GM21576 (cell line): ENCODE data around the gene CACNA2D3.

Experiments
- ATAC-seq: cut with Tn5 transposase; IDR thresholded peaks from one replicate; pipeline ENCODE4 v1.9.1; 2021; ENCODE audit warnings: mild to moderate bottlenecking, moderate library complexity; ENCODE audit not compliant: unreplicated experiment

Gene CACNA2D3

GRCh38 chr3:54361746-54362283 is 239.5 kb downstream of the CACNA2D3 start:
- no peak for ATAC-seq

GRCh38 chr3:54366007-54366750 is 243.8 kb downstream of the CACNA2D3 start:
- no peak for ATAC-seq

- ATAC-seq: no peak
These were observed 244.5 kb downstream of the CACNA2D3 start for GRCh38 chr3:54366839-54367238.

DNA sequence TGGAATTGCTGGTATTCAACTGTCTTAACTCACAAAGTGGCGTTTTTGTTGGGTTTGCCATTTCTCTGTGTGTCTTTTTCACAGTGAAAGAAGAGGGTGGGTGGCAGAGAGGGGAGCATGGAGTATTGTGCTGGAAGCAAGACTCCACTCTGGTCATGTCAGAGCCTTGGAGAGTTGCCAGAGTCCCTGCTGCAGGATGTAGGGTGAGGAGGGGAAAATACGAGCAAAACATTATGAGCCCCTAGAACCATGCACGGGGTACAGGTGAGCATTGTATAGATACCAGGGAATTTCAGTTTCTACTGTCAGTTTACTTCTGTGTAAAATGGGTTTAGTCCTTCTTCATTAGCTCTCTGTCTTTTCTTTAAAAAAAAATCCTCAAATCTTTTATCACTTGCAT is 249.9 kb downstream of the CACNA2D3 start:
- ATAC-seq: no peak

DNA sequence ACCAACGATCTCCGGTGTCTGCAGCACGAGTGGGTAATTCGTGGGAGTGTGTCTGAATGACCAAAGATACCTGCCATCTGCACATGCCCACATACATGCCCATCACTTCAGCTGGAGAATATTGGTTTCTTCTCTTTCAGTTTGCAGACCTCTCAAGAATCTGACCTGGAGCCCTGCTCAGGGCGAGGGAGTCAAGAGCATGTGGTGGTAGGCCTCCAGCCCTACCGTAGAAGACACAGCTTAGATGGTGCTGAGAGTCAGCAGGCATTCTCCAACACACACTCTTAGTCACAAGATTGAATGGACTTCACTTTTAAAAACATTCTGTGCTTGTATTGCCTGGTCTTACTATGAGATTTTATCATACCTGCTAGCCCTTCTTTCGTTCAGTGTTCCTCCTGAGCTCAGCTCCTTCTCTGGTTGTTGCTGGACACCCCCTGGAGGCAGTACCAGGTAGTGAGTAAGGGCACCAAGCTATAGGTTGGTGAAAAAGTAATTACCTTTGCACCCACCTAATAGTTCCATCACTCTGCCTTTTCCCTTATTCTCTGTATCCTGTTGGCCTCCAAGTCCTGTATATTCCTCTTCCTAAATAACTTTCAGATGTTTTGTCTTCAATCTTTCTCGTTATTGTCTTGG is 252.0 kb downstream of the CACNA2D3 start:
- ATAC-seq: no peak

DNA sequence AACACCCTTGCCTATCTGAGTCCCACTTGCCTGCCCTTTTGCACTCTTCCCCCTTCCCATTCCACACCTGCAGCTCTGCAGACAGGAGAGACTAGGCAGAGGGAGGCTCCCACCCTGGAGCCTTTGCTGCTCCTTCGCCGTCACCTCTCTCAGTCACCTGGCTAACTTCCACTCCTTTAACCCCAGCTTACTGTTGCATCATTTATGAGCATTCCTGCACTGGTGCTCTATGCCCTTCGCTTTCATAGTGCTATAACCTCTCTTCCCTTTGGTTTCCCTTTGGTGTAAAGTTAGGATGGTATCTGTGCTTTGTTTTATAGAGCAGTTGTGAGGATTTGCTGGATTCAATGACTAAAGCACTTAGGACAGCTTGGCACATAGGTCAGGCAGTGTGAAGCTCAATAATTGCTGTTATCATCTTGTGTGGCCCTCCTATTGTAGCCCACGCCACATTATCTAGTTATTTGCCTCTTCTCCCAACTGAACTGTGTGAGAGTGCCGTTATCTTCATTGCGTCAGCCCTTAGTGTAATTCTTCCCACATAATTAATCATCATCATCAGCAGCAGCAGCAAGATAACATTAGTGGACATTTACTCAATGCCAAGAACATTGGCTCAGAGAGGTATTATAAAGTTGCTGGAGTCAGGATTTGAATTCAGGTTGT is 253.9 kb downstream of the CACNA2D3 start:
- ATAC-seq: no peak

DNA sequence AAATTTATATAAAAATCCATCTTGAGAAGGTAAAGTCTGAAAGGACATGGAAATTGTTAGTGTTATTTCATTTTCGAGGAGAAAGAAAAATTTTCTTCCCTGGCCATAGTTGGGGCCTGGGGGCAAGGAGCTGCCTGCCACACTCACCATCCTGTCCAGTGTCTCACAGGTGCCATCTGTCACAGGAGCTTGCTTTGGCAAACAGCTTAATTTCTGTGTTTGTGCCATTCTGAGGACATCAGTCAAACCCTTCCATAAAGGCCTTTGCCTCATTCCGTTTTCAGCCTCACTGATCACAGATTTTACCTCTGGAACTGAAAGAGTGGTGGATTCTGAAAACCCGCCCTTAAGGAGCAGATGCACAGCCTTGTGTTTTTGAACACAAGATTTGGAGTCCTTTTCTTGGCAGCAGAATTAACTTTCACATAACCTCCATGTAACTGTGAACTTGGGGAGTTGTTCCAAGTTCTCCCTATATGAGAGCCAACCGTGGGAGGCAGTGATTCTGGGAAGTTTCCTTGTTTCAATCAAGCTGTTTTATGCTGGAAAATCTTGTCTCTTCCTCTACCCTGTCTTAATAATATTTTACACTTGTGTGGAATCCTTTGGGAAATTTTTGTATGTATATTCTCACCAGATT is 254.7 kb downstream of the CACNA2D3 start:
- no peak for ATAC-seq

GRCh38 chr3:54378184-54378583 is 255.8 kb downstream of the CACNA2D3 start:
- ATAC-seq: no peak

DNA sequence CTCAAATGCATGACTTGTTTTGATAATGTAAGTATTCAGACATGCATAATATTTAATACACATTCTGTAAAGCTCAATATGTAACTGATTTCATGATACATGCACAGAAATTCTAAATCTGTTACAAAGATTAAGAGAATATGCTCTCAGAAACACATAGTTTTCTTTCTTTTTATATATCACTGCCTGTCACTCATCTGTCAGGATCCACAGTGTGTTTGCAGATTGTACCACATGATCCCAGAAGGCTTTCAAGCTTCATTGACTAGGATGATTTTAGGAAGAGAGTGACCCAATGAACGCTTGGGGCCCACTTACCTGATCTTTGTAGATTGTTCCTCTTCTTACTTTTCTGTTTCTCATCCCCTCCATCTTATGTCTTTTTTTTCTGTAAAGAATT is 261.9 kb downstream of the CACNA2D3 start:
- ATAC-seq: no peak

GRCh38 chr3:54390582-54390981 is 268.2 kb downstream of the CACNA2D3 start:
- ATAC-seq: no peak

DNA sequence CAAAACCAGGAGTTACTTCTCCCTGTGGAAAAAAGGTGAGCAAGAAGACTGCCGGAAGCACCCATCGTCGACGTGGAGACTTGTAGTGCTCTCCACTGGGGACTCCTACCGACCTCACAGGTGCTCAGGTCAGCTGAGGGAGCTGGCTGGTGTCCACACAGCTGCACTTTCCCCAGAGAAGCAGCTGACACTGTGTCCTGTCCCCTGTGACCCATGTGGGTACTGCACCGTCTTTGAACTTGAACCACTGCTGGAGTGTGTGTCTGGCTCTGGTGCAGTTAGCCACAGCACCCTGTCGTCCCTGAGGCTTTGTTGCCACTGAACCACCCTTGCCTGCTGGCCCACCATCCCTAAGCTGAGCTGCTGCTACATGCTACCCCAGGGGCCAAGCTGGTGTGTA is 270.8 kb downstream of the CACNA2D3 start:
- no peak for ATAC-seq

- ATAC-seq: no peak
These were observed 286.0 kb downstream of the CACNA2D3 start for GRCh38 chr3:54408328-54408727.

- ATAC-seq: no peak
These were observed 299.6 kb downstream of the CACNA2D3 start for GRCh38 chr3:54421943-54422342.

DNA sequence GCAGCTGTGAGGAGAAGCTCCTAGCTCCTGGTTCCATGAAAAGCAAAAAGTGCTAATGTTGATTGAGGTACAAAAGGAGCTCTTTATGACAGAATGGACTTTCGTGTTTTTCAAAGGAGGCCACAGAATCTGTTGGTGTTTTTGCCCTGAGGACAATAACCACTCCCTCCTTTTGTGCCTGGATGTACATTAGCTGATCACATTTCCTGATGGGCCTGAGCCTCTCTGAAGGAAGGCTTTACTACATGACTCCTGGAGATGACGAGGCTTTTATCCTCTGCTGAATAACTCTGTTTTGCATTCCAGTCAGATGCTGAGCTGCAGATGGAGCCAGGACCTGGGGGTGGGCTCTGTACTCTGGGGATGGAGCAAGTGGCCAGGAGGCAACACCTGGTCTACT is 301.9 kb downstream of the CACNA2D3 start:
- no peak for ATAC-seq

DNA sequence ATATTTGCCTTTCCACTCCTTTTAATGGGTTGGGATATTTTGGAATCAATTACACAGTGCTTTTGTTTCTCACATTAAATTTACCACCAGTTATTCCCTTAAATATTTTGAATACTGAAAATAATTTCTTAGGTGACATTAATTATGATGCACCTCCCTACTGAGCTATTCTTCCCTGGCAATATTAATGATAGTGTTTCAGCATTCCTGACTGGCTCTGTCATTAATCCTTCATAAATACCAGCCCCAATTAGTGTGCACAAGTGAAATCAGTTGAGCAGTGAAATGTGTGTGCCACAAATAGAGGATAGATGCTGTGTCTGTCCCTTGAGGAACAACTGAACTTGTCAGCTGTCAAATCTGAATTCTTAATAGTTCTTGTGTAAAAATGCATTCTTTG is 304.0 kb downstream of the CACNA2D3 start:
- ATAC-seq: no peak

DNA sequence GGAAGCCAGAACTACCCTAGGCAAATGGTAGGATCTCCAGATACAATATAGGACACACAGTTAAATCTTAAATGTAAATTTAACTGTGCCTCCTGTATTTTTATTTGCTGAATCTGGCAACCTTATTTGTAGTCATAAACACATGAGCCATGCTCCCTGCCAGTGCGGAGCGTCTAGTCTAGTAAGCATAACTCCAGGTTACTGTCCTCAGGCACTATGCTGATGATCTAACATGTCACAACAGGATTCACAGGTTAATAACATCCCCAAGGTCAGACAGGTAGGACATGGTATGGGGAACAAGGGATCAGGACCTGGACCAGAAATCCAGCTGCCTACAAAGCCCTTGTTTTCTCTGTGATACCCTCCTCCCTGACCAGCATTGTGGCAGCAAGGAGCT is 305.1 kb downstream of the CACNA2D3 start:
- no peak for ATAC-seq

DNA sequence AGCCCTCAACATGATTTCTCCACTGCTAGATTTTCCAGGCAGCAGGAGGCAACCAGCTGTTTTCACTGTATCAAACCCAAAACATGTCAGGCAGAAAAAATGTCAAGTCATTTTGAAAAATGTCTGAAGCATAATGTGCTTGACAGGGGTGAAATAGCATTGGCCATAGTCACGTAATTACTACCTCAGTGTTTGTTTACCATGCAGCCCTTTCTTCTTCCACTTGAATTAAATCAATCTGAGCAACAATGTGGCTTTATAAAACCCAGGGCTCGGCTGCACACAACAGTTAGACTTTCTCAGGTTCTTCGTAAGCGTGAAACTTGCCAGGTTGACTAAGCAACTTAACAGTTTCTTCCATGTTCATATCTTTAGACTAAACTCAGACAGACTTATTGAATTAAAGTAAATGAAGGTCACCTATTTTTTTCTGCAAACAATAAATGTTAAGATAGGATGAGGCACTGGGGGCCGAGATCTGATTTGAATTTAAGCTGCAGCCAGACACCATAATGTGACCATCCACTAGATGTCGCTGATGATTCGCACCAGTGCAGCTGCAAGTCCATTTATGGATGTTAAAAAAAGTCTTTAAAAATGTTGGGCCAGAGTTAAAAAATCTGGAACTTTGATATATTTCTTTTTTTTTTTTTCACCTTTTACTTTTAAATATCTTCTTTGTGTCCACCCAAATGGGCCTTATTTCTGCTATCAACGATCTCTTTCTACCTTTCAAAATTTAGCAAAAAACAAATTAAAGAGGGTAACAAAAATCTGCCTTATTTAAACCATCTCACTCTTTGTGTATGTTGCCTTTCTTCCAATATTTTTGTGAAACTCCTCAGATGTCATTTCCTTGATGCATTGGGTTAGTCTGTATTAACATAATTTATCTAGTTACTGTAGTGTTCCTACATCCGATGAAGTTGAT is 305.9 kb downstream of the CACNA2D3 start:
- no peak for ATAC-seq

DNA sequence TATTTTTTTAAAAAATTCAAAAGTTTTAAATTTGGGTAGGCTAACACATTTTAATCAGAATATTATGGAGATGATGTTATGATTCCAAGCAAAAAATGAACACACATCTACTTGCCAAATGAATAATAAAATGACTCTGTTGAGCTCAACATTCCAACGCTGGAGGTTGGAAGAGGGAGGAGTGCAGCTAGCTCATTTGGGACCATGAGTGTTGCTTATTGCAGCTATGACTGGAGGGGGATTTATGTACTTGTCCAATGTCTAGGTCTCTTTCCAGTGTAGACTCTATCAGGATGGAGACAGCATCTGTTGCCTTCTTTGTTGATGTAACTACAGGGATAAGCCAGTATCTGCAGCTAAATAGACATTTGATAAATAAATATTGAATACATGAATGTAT is 310.6 kb downstream of the CACNA2D3 start:
- no peak for ATAC-seq

- no peak for ATAC-seq
These were observed 311.5 kb downstream of the CACNA2D3 start for GRCh38 chr3:54433846-54434245.

DNA sequence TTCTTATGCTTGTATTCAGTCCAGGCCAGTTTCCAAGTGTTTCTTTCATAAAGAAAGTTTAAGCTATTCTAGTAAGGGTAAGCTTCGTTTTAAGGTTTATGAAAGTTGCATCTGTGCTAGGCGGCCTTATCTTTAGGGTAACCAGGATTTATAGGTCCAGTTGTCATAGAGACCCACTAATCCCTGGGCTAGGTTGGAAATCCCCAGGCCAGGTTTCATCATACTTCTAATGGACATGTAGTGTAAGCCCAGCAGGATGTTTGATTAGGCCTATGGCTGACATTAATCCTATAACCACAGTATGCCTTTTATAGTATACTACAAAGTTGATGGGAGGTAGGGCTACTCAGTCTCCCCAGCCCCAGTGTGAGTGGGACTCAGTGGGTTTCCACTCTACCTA is 312.4 kb downstream of the CACNA2D3 start:
- ATAC-seq: no peak
